Measurements from ENCODE around the gene SLC7A14.

The SLC7A14 gene

DNA sequence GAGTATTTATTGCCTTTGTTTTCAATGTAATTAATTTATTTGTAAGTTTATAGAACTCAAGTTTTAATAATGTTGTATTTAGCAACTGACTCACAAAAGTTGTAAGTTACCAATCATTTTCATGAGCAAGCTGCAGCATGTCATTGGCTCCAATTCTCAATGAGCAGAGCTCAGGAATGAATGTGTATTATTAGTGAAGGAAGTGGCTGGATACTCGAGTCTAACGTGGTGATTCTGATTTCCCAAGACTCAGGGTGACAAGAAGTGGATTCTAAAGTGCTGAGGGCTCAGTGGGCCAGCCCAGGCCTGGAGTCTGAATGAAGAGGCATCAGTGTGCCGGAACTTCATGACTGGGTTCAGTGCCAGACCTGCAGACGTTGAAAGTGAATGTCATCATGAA is 127.6 kb downstream of the SLC7A14 start:
- DNase-seq (ENCODE audit: low read depth) = peak; percentile 94
- no peak overlapping the region for H3K4me3 ChIP-seq (ENCODE audit: low read length)
- TF ChIP-seq, protein P1, sequence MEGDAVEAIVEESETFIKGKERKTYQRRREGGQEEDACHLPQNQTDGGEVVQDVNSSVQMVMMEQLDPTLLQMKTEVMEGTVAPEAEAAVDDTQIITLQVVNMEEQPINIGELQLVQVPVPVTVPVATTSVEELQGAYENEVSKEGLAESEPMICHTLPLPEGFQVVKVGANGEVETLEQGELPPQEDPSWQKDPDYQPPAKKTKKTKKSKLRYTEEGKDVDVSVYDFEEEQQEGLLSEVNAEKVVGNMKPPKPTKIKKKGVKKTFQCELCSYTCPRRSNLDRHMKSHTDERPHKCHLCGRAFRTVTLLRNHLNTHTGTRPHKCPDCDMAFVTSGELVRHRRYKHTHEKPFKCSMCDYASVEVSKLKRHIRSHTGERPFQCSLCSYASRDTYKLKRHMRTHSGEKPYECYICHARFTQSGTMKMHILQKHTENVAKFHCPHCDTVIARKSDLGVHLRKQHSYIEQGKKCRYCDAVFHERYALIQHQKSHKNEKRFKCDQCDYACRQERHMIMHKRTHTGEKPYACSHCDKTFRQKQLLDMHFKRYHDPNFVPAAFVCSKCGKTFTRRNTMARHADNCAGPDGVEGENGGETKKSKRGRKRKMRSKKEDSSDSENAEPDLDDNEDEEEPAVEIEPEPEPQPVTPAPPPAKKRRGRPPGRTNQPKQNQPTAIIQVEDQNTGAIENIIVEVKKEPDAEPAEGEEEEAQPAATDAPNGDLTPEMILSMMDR (IDR thresholded peaks at IDR 0.05; ENCODE audit: insufficient read depth, low read depth, low read length, missing control alignments) = no peak

DNA sequence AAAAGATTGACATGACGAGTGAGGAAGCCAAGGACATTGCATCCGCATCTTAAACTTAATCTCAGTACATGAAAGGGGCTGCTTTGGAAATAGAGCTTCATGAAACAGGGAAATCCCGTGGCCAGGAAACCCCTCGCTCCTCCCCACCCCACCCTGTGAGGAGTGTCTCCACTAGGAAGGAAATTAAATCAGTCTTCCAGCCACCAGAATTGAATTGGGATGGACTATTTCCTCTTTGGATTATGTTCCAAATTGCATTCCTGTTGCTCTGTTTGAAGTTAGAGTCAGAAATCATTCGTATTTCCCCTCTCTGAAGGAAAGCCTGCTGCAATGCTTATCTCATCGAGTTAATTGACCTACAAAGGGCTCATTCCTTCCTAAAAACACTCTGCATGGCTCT is 131.4 kb downstream of the SLC7A14 start:
- no peak for DNase-seq (ENCODE audit: low read depth)
- TF ChIP-seq, protein P1 (IDR thresholded peaks at IDR 0.05; ENCODE audit: insufficient read depth, low read depth, low read length, missing control alignments) = no peak

DNA sequence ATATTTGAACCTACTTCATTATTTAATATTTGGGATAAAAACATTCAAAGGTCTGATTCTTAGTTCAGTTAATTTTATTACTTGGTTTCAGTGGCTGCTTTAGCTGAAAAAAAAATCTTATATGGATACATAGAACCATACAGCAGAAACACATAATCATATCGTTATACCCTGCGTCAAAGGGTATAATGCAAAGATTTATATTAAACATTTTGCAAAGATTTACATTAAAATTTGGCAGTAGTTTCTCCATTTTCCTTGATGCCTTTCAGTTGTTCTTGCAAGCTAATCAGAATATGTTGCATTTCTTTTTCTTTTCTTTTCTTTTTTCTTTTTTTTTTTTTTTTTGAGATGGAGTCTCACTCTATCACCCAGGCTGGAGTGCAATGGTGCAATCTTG is 135.8 kb downstream of the SLC7A14 start:
- no peak for DNase-seq (ENCODE audit: low read depth)
- TF ChIP-seq, protein P1 (IDR thresholded peaks at IDR 0.05; ENCODE audit: insufficient read depth, low read depth, low read length, missing control alignments) = no peak
- H3K4me3 ChIP-seq (ENCODE audit: low read length) = no peak overlapping the region

More for the DNA sequence above, 131.4 kb downstream of the SLC7A14 start:
- H3K4me3 ChIP-seq (ENCODE audit: low read length) = no peak overlapping the region

DNA sequence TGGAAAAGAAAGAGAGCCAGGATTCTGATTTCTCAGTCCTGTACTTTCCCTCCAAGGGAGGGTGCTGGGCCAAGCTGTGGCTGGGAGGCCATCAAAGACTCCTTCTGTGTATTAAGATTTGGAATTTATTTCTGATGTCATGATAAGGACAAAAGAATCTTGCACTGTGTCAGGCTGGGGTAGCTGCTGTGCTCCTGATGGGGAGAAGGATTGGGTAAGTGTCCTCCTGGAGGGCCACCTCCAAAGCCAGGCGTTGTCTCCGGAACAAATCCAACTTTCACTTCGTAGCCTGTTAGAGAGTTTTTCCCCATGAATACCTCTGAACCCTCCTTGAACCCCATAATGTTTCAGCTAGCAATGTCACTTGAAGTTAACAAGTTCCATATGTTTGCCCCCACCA is 137.3 kb downstream of the SLC7A14 start:
- no peak for DNase-seq (ENCODE audit: low read depth)
- TF ChIP-seq, protein P1 (IDR thresholded peaks at IDR 0.05; ENCODE audit: insufficient read depth, low read depth, low read length, missing control alignments) = no peak
- no peak overlapping the region for H3K4me3 ChIP-seq (ENCODE audit: low read length)

DNA sequence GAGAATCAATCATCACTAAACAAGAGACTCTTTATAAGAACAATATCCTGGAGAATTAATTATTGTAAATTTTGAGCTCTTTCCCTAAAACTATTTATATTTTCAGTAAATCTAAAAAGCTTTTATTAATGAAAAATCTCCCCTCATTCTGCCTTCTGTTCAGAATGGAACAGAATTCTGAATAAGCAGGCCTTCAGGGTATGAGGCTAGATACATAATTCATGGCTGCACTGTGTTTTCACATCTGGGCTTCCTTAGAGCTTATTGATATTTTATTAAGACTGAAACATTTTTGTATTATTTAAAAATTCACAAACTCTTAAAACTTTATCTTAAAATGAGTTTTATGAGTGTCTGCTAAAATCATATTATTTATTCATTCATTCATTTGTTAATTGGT is 142.4 kb downstream of the SLC7A14 start:
- no peak for DNase-seq (ENCODE audit: low read depth)
- TF ChIP-seq, protein P1 (IDR thresholded peaks at IDR 0.05; ENCODE audit: insufficient read depth, low read depth, low read length, missing control alignments) = no peak
- H3K4me3 ChIP-seq (ENCODE audit: low read length) = no peak overlapping the region

DNA sequence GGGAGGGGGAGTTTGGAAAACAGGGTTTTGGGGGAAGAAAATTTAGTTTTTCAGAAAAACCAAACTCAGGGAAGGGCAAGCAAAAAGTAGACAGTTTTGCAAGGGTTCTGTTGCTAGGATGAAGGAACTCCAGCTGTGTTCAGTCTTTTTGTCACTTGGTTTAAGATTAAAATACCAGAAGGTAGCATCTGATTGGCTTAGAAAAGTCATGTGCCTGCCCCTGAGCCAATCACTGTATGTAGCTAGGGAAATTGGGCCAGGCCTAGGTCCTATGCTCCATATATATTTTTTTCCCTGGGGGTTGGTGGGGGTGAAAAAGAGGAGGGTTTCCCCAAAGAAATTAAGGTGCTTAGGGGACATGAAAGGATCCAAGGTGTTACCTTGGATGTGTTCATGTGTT is 142.9 kb downstream of the SLC7A14 start:
- no peak overlapping the region for H3K4me3 ChIP-seq (ENCODE audit: low read length)
- no peak for DNase-seq (ENCODE audit: low read depth)
- TF ChIP-seq, protein P1 (IDR thresholded peaks at IDR 0.05; ENCODE audit: insufficient read depth, low read depth, low read length, missing control alignments) = no peak

DNA sequence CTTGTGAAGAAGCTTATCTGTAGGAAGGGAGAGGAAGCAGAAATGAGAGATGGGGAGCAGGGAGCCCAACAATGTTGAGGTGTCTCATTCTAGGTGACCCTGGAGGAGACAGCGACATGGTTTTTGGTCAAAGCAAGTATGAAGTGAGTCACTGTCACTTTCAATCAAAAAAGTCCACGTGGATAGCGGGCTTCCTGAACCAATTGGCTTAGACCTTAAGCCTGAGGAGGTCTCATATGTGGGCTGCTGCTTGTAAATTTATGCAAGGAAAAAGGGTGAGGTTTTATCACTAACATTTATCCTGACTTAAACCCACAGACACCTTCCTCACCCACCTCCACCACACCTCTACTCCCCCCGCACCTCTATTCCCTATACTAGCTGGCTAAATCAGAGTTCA is 144.5 kb downstream of the SLC7A14 start:
- TF ChIP-seq, protein P1 (IDR thresholded peaks at IDR 0.05; ENCODE audit: insufficient read depth, low read depth, low read length, missing control alignments) = no peak
- no peak for DNase-seq (ENCODE audit: low read depth)
- no peak overlapping the region for H3K4me3 ChIP-seq (ENCODE audit: low read length)
